Loucy (cell line): ENCODE measurements around the gene AADAT.

Experiments
- CTCF ChIP-seq: fragments of 200-600 bp; sonication (generic); conservative IDR thresholded peaks from 2 replicates; pipeline ENCODE4 v1.5.1; 2014; ENCODE audit warnings: mild to moderate bottlenecking, antibody characterized with exemption, low read length
- EZH2phosphoT487 ChIP-seq: fragments of 200-600 bp; IDR thresholded peaks from 2 replicates; pipeline ENCODE4 v1.6.1; 2018; ENCODE audit warnings: antibody characterized with exemption, mild to moderate bottlenecking, moderate library complexity, borderline replicate concordance

GRCh38 chr4:170037481-170037880 is 52.3 kb downstream of the AADAT start:
- TF ChIP-seq CTCF, result no peak
- TF ChIP-seq EZH2phosphoT487, result no peak
